Astrocyte (in vitro differentiated cells and primary cell): ENCODE data around the gene EIF3J.

Experiments used
- EZH2 ChIP-seq: IDR thresholded peaks from 2 replicates; pipeline ENCODE4 v1.6.1; 2012; ENCODE audit warnings: mild to moderate bottlenecking, low read length, inconsistent platforms; ENCODE audit not compliant: insufficient read depth
- TF ChIP-seq, protein P1 (sequence below): IDR thresholded peaks from 2 replicates; pipeline ENCODE4 v1.5.1; 2011; ENCODE audit warnings: low read depth, mild to moderate bottlenecking, inconsistent platforms, low read length, moderate library complexity; ENCODE audit not compliant: insufficient read depth

DNA sequence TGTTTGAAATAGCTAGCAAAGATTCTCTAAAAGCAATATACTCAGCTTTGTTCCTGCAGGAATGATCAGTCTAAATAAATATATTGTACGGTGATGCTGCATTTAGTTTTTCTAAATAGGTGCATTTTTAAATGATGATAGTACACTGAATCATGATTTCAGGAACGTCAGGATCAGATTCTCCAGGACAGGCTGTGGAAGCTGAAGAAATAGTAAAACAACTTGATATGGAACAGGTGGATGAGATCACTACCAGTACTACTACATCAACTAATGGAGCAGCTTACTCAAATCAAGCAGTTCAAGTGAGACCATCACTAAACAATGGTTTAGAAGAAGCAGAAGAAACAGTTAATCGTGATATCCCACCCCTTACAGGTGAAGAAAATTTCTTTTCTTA lies 46.3 kb upstream of the EIF3J start:
- TF ChIP-seq, protein P1, sequence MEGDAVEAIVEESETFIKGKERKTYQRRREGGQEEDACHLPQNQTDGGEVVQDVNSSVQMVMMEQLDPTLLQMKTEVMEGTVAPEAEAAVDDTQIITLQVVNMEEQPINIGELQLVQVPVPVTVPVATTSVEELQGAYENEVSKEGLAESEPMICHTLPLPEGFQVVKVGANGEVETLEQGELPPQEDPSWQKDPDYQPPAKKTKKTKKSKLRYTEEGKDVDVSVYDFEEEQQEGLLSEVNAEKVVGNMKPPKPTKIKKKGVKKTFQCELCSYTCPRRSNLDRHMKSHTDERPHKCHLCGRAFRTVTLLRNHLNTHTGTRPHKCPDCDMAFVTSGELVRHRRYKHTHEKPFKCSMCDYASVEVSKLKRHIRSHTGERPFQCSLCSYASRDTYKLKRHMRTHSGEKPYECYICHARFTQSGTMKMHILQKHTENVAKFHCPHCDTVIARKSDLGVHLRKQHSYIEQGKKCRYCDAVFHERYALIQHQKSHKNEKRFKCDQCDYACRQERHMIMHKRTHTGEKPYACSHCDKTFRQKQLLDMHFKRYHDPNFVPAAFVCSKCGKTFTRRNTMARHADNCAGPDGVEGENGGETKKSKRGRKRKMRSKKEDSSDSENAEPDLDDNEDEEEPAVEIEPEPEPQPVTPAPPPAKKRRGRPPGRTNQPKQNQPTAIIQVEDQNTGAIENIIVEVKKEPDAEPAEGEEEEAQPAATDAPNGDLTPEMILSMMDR = no peak
- TF ChIP-seq EZH2 = no peak
